Calu3 (cell line): ENCODE results near the gene NAPSA. TPM values are rescaled to one million over a fixed set of nuclear protein-coding genes. Genes with fewer than 3 reads are reported as not detected.
"Not testable (repeated sequence)": the region's sequence is repeated elsewhere in the genome, so short reads cannot be mapped to it uniquely, and the experiment has no call there.

Experiments used
- BruUV-seq: library from RNA; stranded (reverse); fragments of 400-500 nt; replicated peaks from 2 replicates; lab custom pipeline; 2021; lab: Mats Ljungman, UMichigan
- CTCF ChIA-PET: fragments of 300-600 bp; sonication (Branson Sonifier 250); formaldehyde crosslinking; loops from one replicate; lab custom pipeline; 2022; ENCODE audit warnings: antibody characterized with exemption; lab: Charles Lee
- DNase-seq: peaks from one replicate; pipeline ENCODE4 v3.0.0; 2022
- H3K27ac Mint-ChIP-seq: one replicate; pipeline ENCODE4 v1.8.0; 2022; ENCODE audit warnings: mixed read lengths; ENCODE audit not compliant: unreplicated experiment
- H3K27me3 Mint-ChIP-seq: one replicate; pipeline ENCODE4 v1.8.0; 2022; ENCODE audit warnings: mixed read lengths; ENCODE audit not compliant: unreplicated experiment
- H3K36me3 Mint-ChIP-seq: one replicate; pipeline ENCODE4 v1.8.0; 2022; ENCODE audit warnings: mild to moderate bottlenecking, moderate library complexity, mixed read lengths; ENCODE audit not compliant: insufficient read depth, unreplicated experiment
- H3K4me1 Mint-ChIP-seq: one replicate; pipeline ENCODE4 v1.8.0; 2022; ENCODE audit warnings: mild to moderate bottlenecking, low read depth, mixed read lengths; ENCODE audit not compliant: unreplicated experiment
- H3K4me3 Mint-ChIP-seq: one replicate; pipeline ENCODE4 v1.8.0; 2022; ENCODE audit warnings: mild to moderate bottlenecking, low read depth, moderate library complexity, mixed read lengths; ENCODE audit not compliant: unreplicated experiment
- H3K9me3 Mint-ChIP-seq: one replicate; pipeline ENCODE4 v1.8.0; 2022; ENCODE audit warnings: low read depth, mixed read lengths; ENCODE audit not compliant: unreplicated experiment
- CTCF ChIP-seq: fragments of 200-600 bp; IDR thresholded peaks from one replicate; pipeline ENCODE4 v1.8.0; 2022; ENCODE audit warnings: antibody characterized with exemption; ENCODE audit not compliant: unreplicated experiment
- intact Hi-C: fragments of 100-400 bp; cut with micrococcal nuclease; formaldehyde crosslinking; loops from one replicate; pipeline ENCODE4 v1.10.0; 2022; ENCODE audit not compliant: unreplicated experiment
- total RNA-seq: library from RNA; stranded (reverse); gene quantifications from 2 replicates; pipeline ENCODE4 v1.2.3, GENCODE V29; 2022

The NAPSA gene
- total RNA-seq, 1 experiment from 2014 or later: 1.9 TPM

GRCh38 chr19:50341091-50341564 lies 24.3 kb downstream of the NAPSA start:
- CTCF ChIA-PET: interaction anchor here (1.1 kb wide), 1 partner anchor 8 kb away, joined by 3 read pairs; no protein-coding TSS in a partner anchor
- no peaks in the 10 kb centered on the region for H3K4me1 Mint-ChIP-seq
- no peak for DNase-seq
- no peak overlapping the region for H3K27ac Mint-ChIP-seq
- peaks cover 4% of the 10 kb centered on the region for H3K36me3 Mint-ChIP-seq
- intact Hi-C loops: no loop called here
- TF ChIP-seq CTCF: no peak
- BruUV-seq: no TSS peak
- H3K9me3 Mint-ChIP-seq: peaks cover 5% of the 10 kb centered on the region
- H3K27me3 Mint-ChIP-seq: peaks cover 10% of the 10 kb centered on the region
- H3K4me3 Mint-ChIP-seq: no peak overlapping the region

GRCh38 chr19:50340331-50340730 lies 25.1 kb downstream of the NAPSA start:
- no TSS peak for BruUV-seq
- CTCF ChIA-PET: interaction anchor here (1.1 kb wide), 1 partner anchor 9 kb away, joined by 3 read pairs; no protein-coding TSS in a partner anchor
- no peak for TF ChIP-seq CTCF
- peaks cover 8% of the 10 kb centered on the region for H3K36me3 Mint-ChIP-seq
- H3K27ac Mint-ChIP-seq: no peak overlapping the region
- no peak for DNase-seq
- H3K4me3 Mint-ChIP-seq: no peak overlapping the region
- intact Hi-C loops: no loop called here
- peaks cover 4% of the 10 kb centered on the region for H3K4me1 Mint-ChIP-seq
- H3K27me3 Mint-ChIP-seq: peaks cover 10% of the 10 kb centered on the region
- peaks cover 5% of the 10 kb centered on the region for H3K9me3 Mint-ChIP-seq

- DNase-seq: not testable (repeated sequence)
Observed at GRCh38 chr19:50337031-50337430, 28.4 kb downstream of the NAPSA start.

GRCh38 chr19:50334741-50335421 lies 30.6 kb downstream of the NAPSA start:
- intact Hi-C loops: no loop called here
- H3K27ac Mint-ChIP-seq: peak overlapping the region; percentile 87
- peaks cover 53% of the 10 kb centered on the region for H3K36me3 Mint-ChIP-seq
- peaks cover 48% of the 10 kb centered on the region for H3K4me1 Mint-ChIP-seq
- H3K27me3 Mint-ChIP-seq: peaks cover 46% of the 10 kb centered on the region
- DNase-seq: no peak
- CTCF ChIA-PET: no interaction called here
- no TSS peak for BruUV-seq
- TF ChIP-seq CTCF: no peak
- no peaks in the 10 kb centered on the region for H3K9me3 Mint-ChIP-seq
- H3K4me3 Mint-ChIP-seq: peak overlapping the region; percentile 60

More at GRCh38 chr19:50337031-50337430, 28.4 kb downstream of the NAPSA start:
- H3K27ac Mint-ChIP-seq, H3K9me3 Mint-ChIP-seq, intact Hi-C loops, CTCF ChIA-PET, BruUV-seq, H3K4me3 Mint-ChIP-seq: not testable (repeated sequence)
- peaks cover 25% of the 10 kb centered on the region for H3K27me3 Mint-ChIP-seq
- peaks cover 41% of the 10 kb centered on the region for H3K36me3 Mint-ChIP-seq
- peaks cover 28% of the 10 kb centered on the region for H3K4me1 Mint-ChIP-seq
